GM12878 (cell line): ENCODE data around the gene NDUFS6. TPM values are rescaled to one million over a fixed set of nuclear protein-coding genes. Genes with fewer than 3 reads are reported as not detected.

Experiments
- ATAC-seq: fragments of 200-7000 bp; cut with Tn5 transposase; 3 replicates; pipeline ENCODE4 v1.9.1; 2020; ENCODE audit warnings: mild to moderate bottlenecking, moderate library complexity
- BruUV-seq: library from RNA; stranded (reverse); fragments of 400-500 nt; replicated peaks from 2 replicates; lab custom pipeline; 2021; lab: Mats Ljungman, UMichigan
- CTCF ChIA-PET: fragments of 300-600 bp; sonication (Branson Sonifier 250); formaldehyde crosslinking; extraction: SDS; loops from one replicate; lab custom pipeline; 2021; ENCODE audit warnings: inconsistent platforms; lab: Yijun Ruan, JAX
- POLR2A ChIA-PET: fragments of 350-600 bp; formaldehyde crosslinking; extraction: SDS; loops from one replicate; lab custom pipeline; 2021; ENCODE audit warnings: inconsistent platforms; lab: Charles Lee
- RAD21 ChIA-PET: fragments of 300-600 bp; sonication (Branson Sonifier 250); formaldehyde crosslinking; loops from one replicate; lab custom pipeline; 2023; ENCODE audit warnings: antibody characterized with exemption; ENCODE audit not compliant: unreplicated experiment; lab: Charles Lee
- SMC1A ChIA-PET: fragments of 300-600 bp; sonication (Branson Sonifier 250); formaldehyde crosslinking; loops from one replicate; lab custom pipeline; 2023; ENCODE audit not compliant: unreplicated experiment, uncharacterized antibody; lab: Charles Lee
- DNase-seq: peaks from one replicate; pipeline ENCODE4 v3.0.0-alpha.2; 2011; ENCODE audit warnings: low read depth, low spot score
- FAIRE-seq: peaks from 3 replicates; lab custom pipeline; 2011; peaks lifted over from hg19 to GRCh38; lab: Jason Lieb, UNC
- H2AFZ ChIP-seq: 2 replicates; pipeline ENCODE4 v1.6.0; 2011; ENCODE audit warnings: low read depth, low read length, control low read depth; ENCODE audit not compliant: control insufficient read depth
- H3K27ac ChIP-seq: 2 replicates; pipeline ENCODE4 v1.5.1; 2011; ENCODE audit warnings: control low read depth; ENCODE audit not compliant: control insufficient read depth, insufficient read depth
- H3K27me3 ChIP-seq, 2 experiments: replicated peaks in 1 of 2; 2 replicates each; pipeline versions ENCODE4 v1.6.0 to v1.6.1; 2011; ENCODE audit warnings: low read length in 1 of 2; ENCODE audit not compliant: control insufficient read depth in 2 of 2, insufficient read depth in 2 of 2
- H3K36me3 ChIP-seq, 2 experiments: 2 replicates each; pipeline ENCODE4 v1.5.1; 2011; ENCODE audit warnings: low read length in 1 of 2; ENCODE audit not compliant: control insufficient read depth in 2 of 2, insufficient read depth in 2 of 2
- H3K4me1 ChIP-seq: 2 replicates; pipeline ENCODE4 v1.6.1; 2011; ENCODE audit warnings: mild to moderate bottlenecking, low read length, moderate library complexity, mixed read lengths; ENCODE audit not compliant: control insufficient read depth, insufficient read depth
- H3K4me2 ChIP-seq: 2 replicates; pipeline ENCODE4 v1.6.0; 2011; ENCODE audit warnings: control low read depth; ENCODE audit not compliant: control insufficient read depth, insufficient read depth
- H3K4me3 ChIP-seq: fragments of 200-600 bp; sonication (generic); 2 replicates; pipeline ENCODE4 v1.5.1; 2016
- H3K79me2 ChIP-seq: 2 replicates; pipeline ENCODE4 v1.6.0; 2011; ENCODE audit warnings: low read length; ENCODE audit not compliant: control insufficient read depth, insufficient read depth
- H3K9ac ChIP-seq: 2 replicates; pipeline ENCODE4 v1.8.0; 2011; ENCODE audit warnings: low read length, control low read depth, mixed read lengths; ENCODE audit not compliant: control insufficient read depth, insufficient read depth
- H3K9me3 ChIP-seq: replicated peaks from 3 replicates; pipeline ENCODE4 v1.5.1; 2011; ENCODE audit warnings: mild to moderate bottlenecking, low read length; ENCODE audit not compliant: control insufficient read depth, insufficient read depth
- H4K20me1 ChIP-seq: 2 replicates; pipeline ENCODE4 v1.6.0; 2011; ENCODE audit not compliant: control insufficient read depth, insufficient read depth
- CREM ChIP-seq: IDR thresholded peaks from 2 replicates; pipeline ENCODE4 v1.6.1; 2014; ENCODE audit warnings: antibody characterized with exemption, low read depth
- EP300 ChIP-seq, 2 experiments: fragments of 150-350 bp in 1 of 2; IDR thresholded peaks; 2 replicates each; pipeline ENCODE4 v1.6.1; 2011 to 2012; ENCODE audit warnings: low read depth in 2 of 2, low read length in 2 of 2, borderline replicate concordance in 1 of 2, improper control_type of control experiment in 1 of 2, inconsistent platforms in 1 of 2; ENCODE audit not compliant: control insufficient read depth in 1 of 2
- GATAD2B ChIP-seq: fragments of 450-650 bp; conservative IDR thresholded peaks from 2 replicates; pipeline ENCODE4 v1.6.1; 2017; ENCODE audit warnings: low read depth, mild to moderate bottlenecking, moderate library complexity
- JUND ChIP-seq: IDR thresholded peaks from 2 replicates; pipeline ENCODE4 v1.6.1; 2012; ENCODE audit warnings: low read depth, mild to moderate bottlenecking, low read length, improper control_type of control experiment, moderate library complexity
- KDM1A ChIP-seq: fragments of 200-600 bp; sonication (generic); IDR thresholded peaks from 2 replicates; pipeline ENCODE4 v1.6.1; 2016; ENCODE audit warnings: borderline replicate concordance
- MYC ChIP-seq: IDR thresholded peaks from 2 replicates; pipeline ENCODE4 v1.6.1; 2011; ENCODE audit warnings: mild to moderate bottlenecking, low read length, moderate library complexity, inconsistent platforms; ENCODE audit not compliant: insufficient read depth, insufficient replicate concordance, insufficient read length, severe bottlenecking
- NR2C2 ChIP-seq: IDR thresholded peaks from 2 replicates; pipeline ENCODE4 v1.6.1; 2011; ENCODE audit warnings: borderline replicate concordance, low read depth; ENCODE audit not compliant: control insufficient read depth, insufficient read length
- POLR2A ChIP-seq: IDR thresholded peaks from 2 replicates; pipeline ENCODE4 v1.6.1; 2011; ENCODE audit warnings: low read depth, mild to moderate bottlenecking, low read length
- RAD51 ChIP-seq: fragments of 450-650 bp; IDR thresholded peaks from 2 replicates; pipeline ENCODE4 v1.6.1; 2016; ENCODE audit warnings: moderate library complexity, mild to moderate bottlenecking, inconsistent platforms
- SIN3A ChIP-seq: IDR thresholded peaks from 2 replicates; pipeline ENCODE4 v1.6.1; 2012; ENCODE audit warnings: low read depth, low read length, improper control_type of control experiment
- SMAD1 ChIP-seq: fragments of 450-650 bp; IDR thresholded peaks from 2 replicates; pipeline ENCODE4 v1.6.1; 2018; ENCODE audit warnings: mild to moderate bottlenecking, low read depth; ENCODE audit not compliant: partially characterized antibody
- SREBF2 ChIP-seq: IDR thresholded peaks from 2 replicates; pipeline ENCODE4 v1.6.1; 2012; ENCODE audit warnings: mild to moderate bottlenecking, low read length
- ZNF217 ChIP-seq: fragments of 450-650 bp; IDR thresholded peaks from 2 replicates; pipeline ENCODE4 v1.6.1; 2017; ENCODE audit warnings: antibody characterized with exemption, mild to moderate bottlenecking
- ZNF687 ChIP-seq: fragments of 450-650 bp; IDR thresholded peaks from 2 replicates; pipeline ENCODE4 v1.6.1; 2017; ENCODE audit warnings: mild to moderate bottlenecking, moderate library complexity
- WGBS: methylation state at CpG from one replicate; pipeline ENCODE4 v1.1.6; 2016; ENCODE audit warnings: low lambda C conversion rate; ENCODE audit not compliant: insufficient replicate concordance, insufficient coverage; ENCODE audit errors: missing lambda C conversion rate; 5-methylcytosine and 5-hydroxymethylcytosine counted together
- in situ Hi-C: fragments of 300-500 bp; cut with MboI; formaldehyde crosslinking; loops from 9 replicates; pipeline ENCODE4 v1.14.3; 2018; ENCODE audit warnings: mixed read lengths
- intact Hi-C: fragments of 100-400 bp; cut with micrococcal nuclease; formaldehyde crosslinking; loops from one replicate; pipeline ENCODE4 v1.14.2; 2022; ENCODE audit not compliant: unreplicated experiment
- polyA plus RNA-seq, 11 experiments: library from polyadenylated mRNA; depleted of rRNA in 4 of 11; unstranded in 6 of 11; stranded (reverse) in 5 of 11; fragments of >200 nt; fragmentation: Nextera tagmentation in 4 of 11; fragmentation: Illumina TruSeq in 1 of 11; extraction: Ambion mirVana in 4 of 11; extraction: Trizol in 1 of 11; gene quantifications; 1 replicate in 1 of 11; 2 replicates in 10 of 11; pipeline versions ENCODE4 v1.2.1 to v1.2.3, GENCODE V29; 2011 to 2016; ENCODE audit warnings: inconsistent platforms in 2 of 11, missing spikeins in 2 of 11, low read depth in 1 of 11
- total RNA-seq, 4 experiments: library from RNA; depleted of rRNA in 3 of 4; stranded (reverse); fragments of >200 nt in 3 of 4; fragmentation: Illumina TruSeq in 1 of 4; extraction: Trizol in 1 of 4; gene quantifications; 2 replicates each; pipeline versions ENCODE4 v1.2.1 to v1.2.3, GENCODE V29; 2013 to 2021

NDUFS6 gene
- total and polyA plus RNA-seq, 10 of the 15 experiments (the other 5 are each of a cell fraction or from before 2014, with no cell fraction given), result 20.7 to 213 (median 58.3) TPM

GRCh38 chr5:1804001-1804690 is 2.9 kb downstream of the NDUFS6 start:
- peaks cover 42% of the 10 kb centered on the region for H3K79me2 ChIP-seq
- H3K27me3 ChIP-seq, result no peaks in the 10 kb centered on the region
- ChIA-PET CTCF (interaction anchor here (0.8 kb wide), 1 partner anchor 31 kb away, joined by 3 read pairs; no protein-coding TSS in a partner anchor), RAD21 (interaction anchor here (1.8 kb wide), 1 partner anchor 11 kb away, joined by 8 read pairs; no protein-coding TSS in a partner anchor), POLR2A (interaction anchor here (3.2 kb wide), 1 partner anchor 11 kb away, joined by 13 read pairs; no protein-coding TSS in a partner anchor), SMC1A (interaction anchor here (0.7 to 3.7 kb wide), 3 partner anchors 11 to 76 kb away, joined by 3 to 18 read pairs (median 3); no protein-coding TSS in a partner anchor)
- no peak overlapping the region for H2AFZ ChIP-seq
- H3K36me3 ChIP-seq, result peaks cover 19 to 25% of the 10 kb centered on the region in 2 experiments
- H3K9me3 ChIP-seq, result no peaks in the 10 kb centered on the region
- H3K9ac ChIP-seq, result no peak overlapping the region
- DNase-seq, result no peak
- no TSS peak for BruUV-seq
- in situ Hi-C loops, result no loop called here
- no peak overlapping the region for H3K4me3 ChIP-seq
- no peak overlapping the region for H3K4me2 ChIP-seq
- no peaks in the 10 kb centered on the region for H3K4me1 ChIP-seq
- H4K20me1 ChIP-seq, result no peaks in the 10 kb centered on the region; the same call in 1 of the 2 replicates
- no peak for FAIRE-seq
- TF ChIP-seq EP300 (IDR thresholded peaks at IDR 0.05; ENCODE audit: borderline replicate concordance in 1 of 2, control insufficient read depth in 1 of 2, low read depth in 2 of 2, low read length in 2 of 2), result no peak
- no peak for TF ChIP-seq MYC
- TF ChIP-seq SREBF2, result no peak
- TF ChIP-seq POLR2A, result no peak
- no peak for TF ChIP-seq SMAD1
- no peak for TF ChIP-seq KDM1A
- TF ChIP-seq JUND, result no peak
- no peak for TF ChIP-seq SIN3A
- no peak for TF ChIP-seq ZNF217
- no peak for TF ChIP-seq GATAD2B
- no peak for TF ChIP-seq ZNF687
- no peak for TF ChIP-seq NR2C2
- no peak for TF ChIP-seq CREM
- no peak for TF ChIP-seq RAD51
- TF ChIP-seq, all 136 proteins: peak for 0
- intact Hi-C loops, result loop anchor here (5.0 to 10.0 kb wide), 2 partner anchors 42 to 69 kb away; no protein-coding TSS in a partner anchor
- H3K27ac ChIP-seq, result no peak overlapping the region
- 94% methylated on average over 15 of the region's 15 CpGs for WGBS
- no peak for ATAC-seq
